Stimulated activated CD8-positive, alpha-beta memory T cell treated with anti-CD3 and anti-CD28 coated beads, Interleukin-7, amount 100 ng/mL, for 24 hours (primary cell): ENCODE measurements around the gene DES.

ENCODE experiments used
- DNase-seq: peaks from one replicate; pipeline ENCODE4 v3.0.0-alpha.2; 2020; ENCODE audit warnings: low read depth

DES gene

GRCh38 chr2:219419331-219420197, 1.4 kb downstream of the DES start:
- no peak for DNase-seq

DNA sequence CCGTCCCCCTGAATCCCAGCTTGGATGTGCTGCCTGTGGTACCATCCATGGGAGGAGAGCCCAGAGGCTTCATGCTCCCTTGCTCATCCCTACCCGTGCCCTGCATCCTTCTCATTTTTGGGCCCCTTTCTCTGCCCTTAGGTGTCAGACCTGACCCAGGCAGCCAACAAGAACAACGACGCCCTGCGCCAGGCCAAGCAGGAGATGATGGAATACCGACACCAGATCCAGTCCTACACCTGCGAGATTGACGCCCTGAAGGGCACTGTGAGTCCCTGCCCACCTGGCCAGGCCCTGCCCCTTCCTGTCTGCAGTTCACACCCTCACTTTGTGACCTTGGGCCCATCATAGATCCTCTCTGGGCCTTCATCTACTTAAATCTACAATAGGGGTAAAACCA, 2.5 kb downstream of the DES start:
- DNase-seq: no peak

DNA sequence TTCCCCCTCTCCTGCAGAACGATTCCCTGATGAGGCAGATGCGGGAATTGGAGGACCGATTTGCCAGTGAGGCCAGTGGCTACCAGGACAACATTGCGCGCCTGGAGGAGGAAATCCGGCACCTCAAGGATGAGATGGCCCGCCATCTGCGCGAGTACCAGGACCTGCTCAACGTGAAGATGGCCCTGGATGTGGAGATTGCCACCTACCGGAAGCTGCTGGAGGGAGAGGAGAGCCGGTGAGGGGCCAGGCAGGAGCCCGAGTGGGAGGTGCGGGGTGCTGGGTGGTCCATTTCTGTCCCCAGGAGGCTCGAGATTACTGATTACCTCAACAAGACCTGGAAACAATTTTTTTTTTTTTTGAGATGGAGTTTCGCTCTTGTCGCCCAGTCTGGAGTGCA, 3.1 kb downstream of the DES start:
- no peak for DNase-seq

DNA sequence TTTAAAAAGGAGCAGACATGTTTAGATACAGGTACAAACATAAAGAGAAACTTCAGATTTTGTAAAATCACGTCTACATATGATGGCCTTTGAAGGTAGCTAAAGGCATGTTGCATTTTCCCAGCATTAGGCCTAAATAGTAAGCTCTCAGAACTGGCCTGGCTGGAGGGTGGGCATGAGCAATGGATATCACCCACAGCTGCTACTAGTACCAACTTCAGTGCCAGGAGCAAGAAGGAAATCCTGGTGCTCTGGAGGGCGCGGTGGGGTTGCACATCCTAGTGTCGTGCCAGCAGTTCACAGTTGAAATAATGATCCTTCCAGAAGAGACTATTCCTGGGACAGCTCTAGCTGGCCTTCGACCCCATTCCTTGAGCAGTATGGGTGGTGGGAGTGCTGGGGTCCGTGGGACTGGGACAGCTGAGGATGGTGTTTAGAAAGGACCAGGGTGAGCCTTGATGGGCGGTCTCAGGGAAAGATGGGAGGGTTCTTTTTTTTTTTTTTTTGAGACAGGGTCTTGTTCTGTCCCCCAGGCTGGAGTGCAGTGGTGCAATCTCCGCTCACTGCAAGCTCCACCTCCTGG, 4.9 kb downstream of the DES start:
- no peak for DNase-seq

- DNase-seq: no peak
These were observed 5.6 kb downstream of the DES start for GRCh38 chr2:219423652-219424377.

- DNase-seq: no peak
These were observed 7.3 kb downstream of the DES start for GRCh38 chr2:219425238-219426067.

- DNase-seq: no peak
These were observed 7.9 kb downstream of the DES start for GRCh38 chr2:219426068-219426443.

DNA sequence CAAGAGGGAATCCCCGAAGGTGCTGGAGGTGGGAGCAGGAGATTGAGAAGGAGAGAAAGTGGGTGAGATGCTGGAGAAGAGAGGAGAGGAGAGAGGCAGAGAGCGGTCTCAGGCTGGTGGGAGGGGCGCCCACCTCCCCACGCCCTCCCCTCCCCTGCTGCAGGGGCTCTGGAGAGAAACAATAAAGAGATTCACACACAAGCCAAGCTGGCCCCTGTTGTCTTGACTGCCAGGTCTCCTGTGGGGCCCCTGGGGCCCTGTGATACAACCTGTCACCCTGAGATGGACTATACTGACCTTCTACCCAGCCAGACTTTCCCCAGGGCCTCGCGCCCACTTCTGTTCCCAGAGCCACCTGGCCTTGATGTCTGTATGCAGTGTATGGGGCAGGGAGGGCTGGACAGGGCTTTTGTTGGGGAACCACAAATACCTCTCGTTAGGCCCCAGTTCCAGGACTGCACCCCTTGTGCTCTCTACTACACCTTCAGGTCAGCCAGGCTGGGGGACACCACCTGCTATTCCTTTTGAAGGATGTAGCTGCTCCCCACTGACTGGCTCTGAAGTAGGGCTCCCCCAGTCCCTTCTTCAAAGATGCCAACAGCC, 8.5 kb downstream of the DES start:
- DNase-seq: no peak

DNA sequence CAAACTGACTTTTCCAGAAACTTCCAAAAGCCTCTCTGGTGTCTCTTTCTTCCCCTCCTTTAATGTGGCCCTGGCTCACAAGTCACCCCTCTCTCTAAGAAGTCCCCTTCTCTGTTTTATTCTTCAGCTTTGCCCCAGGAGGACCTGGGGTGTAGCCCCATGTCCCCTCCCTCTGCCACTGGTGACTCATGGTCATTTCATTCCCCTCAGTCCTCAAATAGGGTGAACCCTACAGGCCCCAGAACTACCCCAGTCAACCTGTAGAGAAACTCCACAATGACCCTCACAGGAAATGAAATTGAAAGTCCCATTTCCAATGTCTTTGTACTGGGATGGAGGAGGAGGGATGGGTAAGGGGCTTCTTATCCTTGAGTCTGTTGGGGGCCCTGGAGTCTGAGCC, 10.3 kb downstream of the DES start:
- no peak for DNase-seq

DNA sequence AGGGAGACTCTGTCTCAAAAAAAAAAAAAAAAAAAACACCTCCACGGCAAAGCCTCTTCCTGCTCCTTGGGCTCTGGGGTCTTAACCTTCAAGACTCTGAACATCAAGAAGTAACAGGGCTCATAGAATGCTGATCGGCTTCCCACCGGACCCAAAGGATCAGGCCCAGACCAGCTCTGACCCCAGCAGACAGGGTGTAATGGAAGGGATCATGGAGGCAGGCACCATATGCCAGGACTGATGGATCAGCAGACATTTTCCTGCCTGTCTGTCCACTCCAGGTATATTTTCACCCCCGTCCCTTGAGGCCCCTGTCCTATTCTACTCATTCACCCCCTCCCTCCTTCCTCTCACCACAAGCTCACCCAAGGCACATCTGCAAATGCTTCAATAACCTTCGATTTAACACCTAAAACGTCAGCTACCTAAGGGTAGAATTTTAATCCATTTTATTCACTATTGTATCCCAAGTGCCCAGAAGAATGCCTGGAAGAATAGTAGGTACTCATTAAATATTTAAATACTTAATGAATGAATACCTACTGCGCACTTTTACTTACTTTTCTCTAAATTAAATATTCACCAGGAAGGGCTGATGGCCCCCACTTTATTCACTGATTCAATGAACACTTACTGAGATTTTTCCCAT, 11.9 kb downstream of the DES start:
- no peak for DNase-seq

DNA sequence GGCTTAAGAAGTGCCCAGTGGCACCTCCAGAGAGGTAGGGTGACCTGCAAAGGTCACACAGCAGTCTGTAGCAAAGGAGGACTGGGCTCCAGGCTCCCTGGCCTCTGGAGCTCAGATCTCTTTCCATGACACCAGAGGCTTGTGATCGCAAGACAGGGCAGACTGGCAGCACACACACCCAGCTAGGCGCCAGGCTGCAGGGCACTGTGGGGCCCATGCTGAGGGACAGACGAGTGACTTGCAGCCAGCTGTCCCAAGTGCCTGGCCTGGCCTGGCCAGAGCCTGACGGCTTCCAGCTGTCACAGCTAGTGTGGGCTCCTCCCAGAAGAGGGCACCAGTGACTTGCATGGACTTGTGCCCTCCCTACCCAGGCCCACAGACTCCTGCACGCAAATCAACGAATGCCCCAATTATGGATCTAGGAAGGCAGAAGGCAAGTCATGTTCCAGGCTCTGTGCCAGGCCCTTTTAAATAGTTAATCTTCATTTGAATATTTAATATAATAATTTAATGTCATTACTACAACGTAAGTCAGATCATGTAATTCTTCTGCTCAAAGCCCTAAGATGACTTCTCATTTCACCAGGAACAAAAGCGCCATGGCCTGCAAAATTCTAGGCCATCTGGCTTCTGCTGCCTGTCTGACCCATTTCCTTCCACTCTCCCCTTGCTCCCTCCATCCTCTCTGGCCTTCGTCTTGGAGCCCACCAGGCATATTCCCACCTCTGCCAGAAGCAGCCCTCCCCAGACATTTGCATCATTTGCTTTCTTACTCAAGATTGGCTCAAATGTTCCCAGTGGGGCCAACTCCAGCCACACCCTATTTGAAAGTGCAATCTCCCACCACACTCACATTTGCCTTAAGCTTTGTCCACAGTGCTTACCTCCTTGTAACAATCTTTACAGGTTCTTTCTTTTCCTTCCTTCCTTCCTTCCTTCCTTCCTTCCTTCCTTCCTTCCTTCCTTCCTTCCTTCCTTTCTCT, 12.7 kb downstream of the DES start:
- DNase-seq: no peak

DNA sequence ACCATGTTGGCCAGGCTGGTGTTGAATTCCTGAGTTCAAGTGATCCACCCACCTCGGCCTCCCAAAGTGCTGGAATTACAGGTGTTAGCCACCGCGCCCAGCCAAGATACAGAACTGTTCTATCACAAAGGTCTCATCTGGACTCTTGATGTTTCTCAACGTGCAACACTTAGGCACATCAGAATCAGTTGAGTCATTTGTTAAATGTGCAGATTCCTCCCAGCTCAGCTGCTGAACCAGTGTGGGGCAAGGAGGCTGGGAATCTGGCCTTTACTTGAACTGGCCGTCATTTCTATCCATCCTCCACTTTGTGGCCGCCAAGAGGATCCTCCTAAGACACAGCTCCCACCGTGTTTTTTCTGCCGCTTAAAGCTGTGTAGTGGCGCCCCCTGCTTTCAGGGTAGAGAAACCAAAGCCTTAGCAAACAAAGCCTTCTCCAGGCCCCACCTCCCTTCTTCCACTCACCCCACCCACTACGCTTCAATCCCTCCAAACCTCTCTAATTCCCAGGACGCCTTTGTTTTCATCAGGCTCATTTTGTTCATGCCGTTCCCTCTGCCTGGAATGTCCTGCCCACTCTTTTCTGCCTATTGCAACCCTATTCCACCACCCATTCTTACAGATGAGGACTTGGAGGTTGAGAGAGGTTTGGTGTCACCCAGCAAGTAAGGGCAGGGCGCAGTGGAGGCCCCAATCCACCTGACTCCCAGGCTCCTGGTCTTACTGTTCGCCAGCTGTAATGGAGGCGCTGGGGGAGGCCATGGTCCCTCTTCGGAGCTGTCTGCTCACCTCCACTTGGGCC, 15.7 kb downstream of the DES start:
- no peak for DNase-seq

GRCh38 chr2:219434468-219434717, 16.2 kb downstream of the DES start:
- no peak for DNase-seq

- DNase-seq: no peak
These were observed 16.7 kb downstream of the DES start, which contains the start of gene SPEG for GRCh38 chr2:219434718-219435525. SPEG (plus strand) TSS chr2:219434843; CDS start chr2:219434978, 135 bp downstream.

- DNase-seq: no peak
These were observed 17.5 kb downstream of the DES start for GRCh38 chr2:219435701-219436100.

DNA sequence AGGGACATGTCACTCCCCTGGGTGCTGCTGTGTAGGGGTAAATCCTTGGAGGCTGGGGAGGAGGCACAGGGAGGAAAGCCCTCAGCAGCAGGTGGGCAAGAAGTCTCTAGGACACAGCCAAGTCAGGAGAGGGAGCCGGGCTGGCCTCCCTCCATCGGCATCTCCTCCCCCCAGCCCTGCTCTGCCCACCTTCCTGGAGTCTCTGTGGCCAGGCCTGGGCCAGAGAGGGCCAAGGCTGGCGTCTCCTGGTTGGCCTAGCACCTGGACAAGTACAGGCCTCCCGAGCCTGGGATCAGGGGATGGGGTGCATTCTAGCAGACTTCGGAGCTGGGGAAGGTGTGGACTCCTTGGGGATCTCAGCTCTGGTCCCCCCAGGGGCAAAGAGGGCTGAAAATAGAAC, 18.3 kb downstream of the DES start:
- no peak for DNase-seq

DNA sequence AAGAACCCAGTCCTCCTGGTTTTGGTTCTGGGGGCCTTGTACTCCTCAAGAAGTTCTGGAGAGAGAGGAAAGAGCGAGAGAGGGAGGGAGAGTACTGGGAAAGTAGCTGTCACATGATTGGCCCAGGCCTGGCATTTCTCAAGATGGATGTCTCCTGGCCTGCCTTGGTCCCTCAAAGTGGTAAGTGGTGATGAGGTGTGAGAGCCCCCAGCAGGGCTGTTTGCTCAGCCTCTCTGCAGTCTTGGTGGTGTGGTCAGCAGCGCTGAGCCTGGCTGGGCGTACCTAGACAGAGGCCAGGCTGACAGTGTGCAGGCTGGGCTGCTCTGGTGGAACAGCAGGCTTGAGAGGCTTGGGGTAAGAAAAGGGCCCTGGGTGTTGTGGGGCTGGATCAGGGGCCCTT, 19.0 kb downstream of the DES start:
- DNase-seq: no peak

DNA sequence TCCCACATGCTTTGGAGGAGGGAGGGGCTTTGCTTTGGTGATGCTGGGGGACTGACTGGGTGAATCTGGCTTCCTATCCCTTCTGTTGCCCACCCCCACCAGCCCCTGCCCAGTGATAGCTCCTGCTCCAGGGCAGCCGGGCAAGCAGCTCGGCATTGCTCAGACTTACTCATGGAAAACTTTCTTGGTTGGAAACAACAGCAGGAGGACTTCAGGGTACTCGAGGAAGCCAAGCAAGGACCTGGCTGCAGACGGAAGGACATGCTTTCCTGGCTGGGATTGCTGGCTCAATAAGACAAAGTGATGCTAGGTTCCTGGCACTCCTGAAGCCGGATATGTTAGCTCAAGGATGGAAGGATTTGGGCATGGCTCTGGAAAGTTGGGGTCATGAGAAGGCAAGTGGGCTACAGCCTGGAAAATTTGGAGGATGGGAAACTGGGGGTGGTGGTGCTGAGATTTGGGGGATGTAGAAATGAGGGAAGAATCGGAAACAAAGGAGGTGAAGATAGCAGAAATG, 19.6 kb downstream of the DES start:
- no peak for DNase-seq
